Left kidney (tissue), 8 donors: Measurements from ENCODE around the gene EIF2D. TPM values are rescaled to one million over a fixed set of nuclear protein-coding genes. Genes with fewer than 3 reads are reported as not detected.
A peak's percentile ranks its signal among the peaks of the same experiment; 100 is the strongest.
"Not testable (repeated sequence)": the region's sequence is repeated elsewhere in the genome, so short reads cannot be mapped to it uniquely, and the experiment has no call there.

Experiments used
- DNase-seq: peaks from one replicate; pipeline ENCODE4 v3.0.0-alpha.2; 2013
- long read RNA-seq, 8 donors: transcript quantifications; one replicate each; lab custom pipeline, GENCODE V29; 2026
- polyA plus RNA-seq: library from polyadenylated mRNA; unstranded; fragments of 120-200 nt; gene quantifications from one replicate; pipeline ENCODE4 v1.2.1, GENCODE V29; 2013; ENCODE audit not compliant: insufficient read length

Gene EIF2D, protein sequence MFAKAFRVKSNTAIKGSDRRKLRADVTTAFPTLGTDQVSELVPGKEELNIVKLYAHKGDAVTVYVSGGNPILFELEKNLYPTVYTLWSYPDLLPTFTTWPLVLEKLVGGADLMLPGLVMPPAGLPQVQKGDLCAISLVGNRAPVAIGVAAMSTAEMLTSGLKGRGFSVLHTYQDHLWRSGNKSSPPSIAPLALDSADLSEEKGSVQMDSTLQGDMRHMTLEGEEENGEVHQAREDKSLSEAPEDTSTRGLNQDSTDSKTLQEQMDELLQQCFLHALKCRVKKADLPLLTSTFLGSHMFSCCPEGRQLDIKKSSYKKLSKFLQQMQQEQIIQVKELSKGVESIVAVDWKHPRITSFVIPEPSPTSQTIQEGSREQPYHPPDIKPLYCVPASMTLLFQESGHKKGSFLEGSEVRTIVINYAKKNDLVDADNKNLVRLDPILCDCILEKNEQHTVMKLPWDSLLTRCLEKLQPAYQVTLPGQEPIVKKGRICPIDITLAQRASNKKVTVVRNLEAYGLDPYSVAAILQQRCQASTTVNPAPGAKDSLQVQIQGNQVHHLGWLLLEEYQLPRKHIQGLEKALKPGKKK
- 88.1 TPM for polyA plus RNA-seq
- long read RNA-seq, donor 1, transcript EIF2D-201 (15 exons, 2,005 nt): major isoform, 20 of 40 reads
- long read RNA-seq, donor 1, partial matches to known transcripts: 20 of 40 reads
- long read RNA-seq, donor 1, other reads (novel, unspliced or antisense): 0 of 40 reads
- long read RNA-seq, donor 2, transcript EIF2D-201 (15 exons, 2,005 nt): major isoform, 13 of 29 reads
- long read RNA-seq, donor 2, partial matches to known transcripts: 16 of 29 reads
- long read RNA-seq, donor 2, other reads (novel, unspliced or antisense): 0 of 29 reads
- long read RNA-seq, donor 3, transcript EIF2D-201 (15 exons, 2,005 nt): major isoform, 5 of 12 reads
- long read RNA-seq, donor 3, partial matches to known transcripts: 7 of 12 reads
- long read RNA-seq, donor 3, other reads (novel, unspliced or antisense): 0 of 12 reads
- long read RNA-seq, donor 4, partial matches to known transcripts: 5 of 7 reads
- long read RNA-seq, donor 4, other reads (novel, unspliced or antisense): 0 of 7 reads
- long read RNA-seq, donor 5, transcript EIF2D-201 (15 exons, 2,005 nt): major isoform, 26 of 46 reads
- long read RNA-seq, donor 5, partial matches to known transcripts: 20 of 46 reads
- long read RNA-seq, donor 5, other reads (novel, unspliced or antisense): 0 of 46 reads
- long read RNA-seq, donor 6, transcript EIF2D-201 (15 exons, 2,005 nt): major isoform, 14 of 25 reads
- long read RNA-seq, donor 6, partial matches to known transcripts: 9 of 25 reads
- long read RNA-seq, donor 6, other reads (novel, unspliced or antisense): 0 of 25 reads
- long read RNA-seq, donor 7, transcript EIF2D-201 (15 exons, 2,005 nt): major isoform, 28 of 47 reads
- long read RNA-seq, donor 7, partial matches to known transcripts: 18 of 47 reads
- long read RNA-seq, donor 7, other reads (novel, unspliced or antisense): 0 of 47 reads
- long read RNA-seq, donor 8, transcript EIF2D-201 (15 exons, 2,005 nt): major isoform, 9 of 9 reads
- long read RNA-seq, donor 8, partial matches to known transcripts: 0 of 9 reads
- long read RNA-seq, donor 8, other reads (novel, unspliced or antisense): 0 of 9 reads

DNA sequence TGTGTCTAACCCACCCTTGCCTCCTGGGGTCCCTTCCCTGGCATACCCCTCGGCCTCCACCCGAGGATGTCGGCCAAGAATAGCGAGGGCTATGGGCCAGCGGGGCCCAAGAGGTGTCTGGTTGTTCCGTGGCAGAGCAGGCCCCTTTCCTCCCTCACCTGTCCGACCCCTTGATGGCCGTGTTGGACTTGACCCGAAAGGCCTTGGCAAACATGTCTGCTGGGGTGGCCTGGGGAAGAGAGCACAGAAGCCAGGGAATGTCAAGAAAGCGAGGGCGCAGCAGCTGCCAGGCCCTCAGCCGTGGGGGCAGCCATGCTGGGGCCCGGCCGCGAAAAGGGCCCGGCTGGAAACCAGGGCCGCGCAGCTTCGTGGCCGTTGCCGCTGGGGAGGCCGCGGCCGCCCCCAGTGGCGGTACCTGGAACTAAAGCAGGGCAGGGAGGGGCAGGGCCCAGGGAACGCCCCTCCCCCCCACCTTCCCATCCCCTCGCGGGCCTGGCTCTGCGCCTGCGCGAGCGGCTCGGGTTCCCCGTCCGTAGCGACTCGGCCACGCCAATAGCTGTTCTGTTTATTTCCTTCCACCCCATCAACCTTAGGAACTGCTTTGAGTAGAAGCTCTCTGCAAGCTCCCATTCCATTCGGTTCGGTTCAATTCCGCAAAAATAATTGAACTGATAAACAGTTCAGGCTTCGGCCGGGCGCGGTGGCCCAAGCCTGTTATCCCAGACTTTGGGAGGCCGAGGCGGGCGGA, at the start of gene EIF2D:
EIF2D (minus strand) TSS at position 337 of the 748 bp plus-strand sequence; CDS start at position 214, 123 bp downstream.
- peak; percentile 93 for DNase-seq

DNA sequence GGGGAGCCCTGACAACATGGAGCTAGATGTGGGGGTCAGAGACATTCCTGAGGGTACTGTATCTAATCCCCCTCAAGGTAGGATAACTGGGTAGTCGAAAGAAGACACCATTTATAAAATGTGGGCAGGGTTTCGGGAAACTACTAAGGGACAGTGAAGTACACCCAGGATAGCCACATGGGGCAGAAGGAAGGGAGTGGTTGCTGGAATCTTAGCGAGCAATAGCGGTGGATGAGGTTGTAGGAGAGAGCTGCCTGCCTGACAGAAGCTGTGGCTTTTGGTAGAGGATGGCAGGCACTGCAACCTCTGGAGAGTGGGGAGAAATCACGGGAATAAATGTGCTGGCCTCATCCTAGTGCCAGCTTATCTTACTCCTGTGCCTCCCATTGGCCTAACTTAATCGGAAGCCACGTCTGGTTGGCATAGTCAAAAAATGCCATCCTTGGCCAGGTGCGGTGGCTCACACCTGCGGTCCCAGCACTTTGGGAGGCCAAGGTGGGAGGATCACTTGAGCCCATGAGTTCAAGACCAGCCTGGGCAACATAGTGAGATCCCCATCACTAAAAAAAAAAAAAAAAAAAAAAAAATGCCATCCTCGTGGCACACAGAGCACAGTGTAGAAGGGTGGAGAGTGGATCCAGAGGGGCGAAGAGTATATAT, 49.0 kb upstream of the EIF2D start:
- DNase-seq: no peak

DNA sequence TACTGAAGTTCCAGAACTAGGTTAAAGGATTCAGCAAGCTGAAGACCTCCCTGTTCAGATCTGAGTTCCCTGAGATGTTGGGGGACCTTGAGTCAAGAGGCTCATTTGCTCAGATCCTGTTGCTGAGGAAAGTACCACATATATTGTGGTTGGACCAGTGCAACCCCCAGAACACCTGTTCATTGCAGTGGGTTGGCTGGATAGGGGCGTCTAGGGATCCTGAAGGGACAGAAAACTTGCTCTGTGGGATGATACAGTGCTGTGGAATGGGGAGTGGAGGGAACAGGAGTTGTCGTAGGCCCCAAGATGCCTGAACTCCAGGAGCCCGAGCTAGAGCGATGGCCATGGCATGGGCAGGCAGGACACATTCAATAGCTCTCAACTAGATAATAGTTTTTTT, 47.9 kb upstream of the EIF2D start:
- DNase-seq: no peak

DNA sequence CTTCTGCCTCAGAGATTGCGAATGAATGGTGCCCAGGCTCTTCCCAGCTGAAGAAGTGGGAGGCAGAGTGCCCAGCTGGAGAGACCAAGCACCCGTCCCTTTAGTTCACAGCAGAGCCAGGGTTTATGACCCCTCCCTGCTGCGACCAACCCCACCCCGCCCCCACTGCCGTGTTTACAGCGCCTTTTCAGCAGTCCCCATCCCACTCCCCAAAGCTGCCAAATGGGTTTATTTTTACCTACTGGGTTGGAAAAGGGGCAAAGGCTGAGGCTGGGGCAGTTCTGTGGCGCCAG, 46.7 kb upstream of the EIF2D start:
- no peak for DNase-seq

DNA sequence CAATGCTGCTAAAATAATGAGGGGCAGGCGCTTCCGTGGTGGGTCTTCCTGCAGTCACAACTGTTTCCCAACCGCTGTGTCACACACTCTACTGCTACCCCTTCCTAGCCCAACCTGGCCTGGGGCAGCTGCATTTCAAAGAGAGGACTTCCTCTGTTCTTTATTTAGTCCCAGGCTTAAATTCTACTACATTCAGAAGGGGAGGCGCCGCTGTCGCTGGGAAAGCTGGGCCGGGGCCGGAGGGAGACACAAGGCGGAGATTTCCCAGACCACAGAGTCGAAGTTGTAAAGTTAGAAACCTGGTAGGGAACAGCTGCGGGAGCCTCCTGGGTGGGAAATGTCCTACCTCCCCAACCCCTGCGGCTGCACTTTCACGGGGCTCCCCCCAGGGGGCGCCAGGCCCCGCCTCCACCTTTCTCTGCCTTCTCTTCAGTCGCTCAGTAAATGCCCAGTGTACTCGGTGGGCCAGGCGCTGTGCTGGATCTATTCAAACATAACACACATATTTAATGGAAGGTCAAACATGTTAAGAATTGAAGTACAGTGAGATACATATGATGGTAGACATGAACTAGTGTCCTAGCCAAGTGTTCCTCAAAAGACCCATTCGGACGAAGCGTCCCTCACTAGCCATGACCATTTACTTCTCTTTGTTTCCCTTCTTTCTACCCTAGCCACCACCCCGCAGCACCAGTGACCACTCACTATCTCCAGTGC, 46.2 kb upstream of the EIF2D start:
- DNase-seq: no peak

DNA sequence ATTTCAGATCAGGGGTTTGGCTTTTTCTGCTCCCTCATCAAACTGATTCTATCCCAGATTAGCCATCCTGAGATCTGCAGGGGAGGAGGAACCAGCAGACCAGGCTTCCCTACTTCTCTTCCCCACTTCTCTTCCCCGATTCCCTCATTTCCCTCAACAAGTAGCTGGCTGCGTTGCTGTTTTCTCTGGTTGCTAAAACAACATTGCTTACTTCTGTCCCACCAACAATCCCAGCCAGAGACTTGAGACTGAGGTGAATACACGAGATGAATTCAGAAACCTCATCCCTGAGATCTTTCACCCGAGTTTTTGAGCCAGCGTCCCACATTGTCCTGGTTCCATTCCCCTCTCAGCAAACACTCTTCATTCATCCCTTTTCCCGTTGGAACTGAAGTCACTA, 45.5 kb upstream of the EIF2D start:
- no peak for DNase-seq

DNA sequence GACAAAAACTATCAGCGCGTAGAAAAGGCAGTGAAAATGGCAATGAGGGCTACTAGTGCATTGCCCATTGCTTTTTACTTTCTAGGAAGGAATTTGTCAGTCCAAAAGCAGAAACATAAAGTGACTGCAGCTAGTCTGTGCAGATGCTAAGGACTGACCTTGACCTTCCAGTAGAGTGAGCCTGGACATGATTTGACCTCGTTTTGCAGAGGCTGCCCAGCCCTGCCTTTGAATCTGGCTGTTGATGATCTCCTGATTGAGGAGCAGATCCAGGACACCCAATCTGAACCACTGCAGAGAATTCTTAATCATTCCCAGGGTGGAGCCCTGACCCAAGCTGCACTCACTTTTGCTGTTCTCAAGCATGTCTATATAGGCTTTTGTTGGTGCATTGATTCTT, 44.7 kb upstream of the EIF2D start:
- no peak for DNase-seq

DNA sequence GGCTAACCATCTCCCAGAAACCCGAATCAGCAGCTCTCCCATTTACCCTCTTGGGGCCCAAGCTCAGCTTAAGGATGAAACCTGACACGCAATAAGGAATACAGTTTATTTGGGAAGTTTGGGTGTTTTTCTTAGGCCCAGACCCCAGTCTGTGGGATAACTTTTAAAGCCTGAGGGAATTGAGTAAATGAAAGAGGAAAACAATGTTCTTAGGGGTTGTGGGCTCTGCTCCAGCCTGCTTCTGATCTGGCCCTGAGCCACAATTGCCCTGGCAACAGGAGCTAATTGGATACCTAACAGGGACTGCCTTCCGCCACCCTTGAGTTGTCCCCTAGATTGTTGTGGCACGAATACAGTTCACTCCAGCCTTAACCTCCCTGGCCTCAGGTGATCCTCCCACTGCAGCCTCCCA, 43.2 kb upstream of the EIF2D start:
- no peak for DNase-seq

DNA sequence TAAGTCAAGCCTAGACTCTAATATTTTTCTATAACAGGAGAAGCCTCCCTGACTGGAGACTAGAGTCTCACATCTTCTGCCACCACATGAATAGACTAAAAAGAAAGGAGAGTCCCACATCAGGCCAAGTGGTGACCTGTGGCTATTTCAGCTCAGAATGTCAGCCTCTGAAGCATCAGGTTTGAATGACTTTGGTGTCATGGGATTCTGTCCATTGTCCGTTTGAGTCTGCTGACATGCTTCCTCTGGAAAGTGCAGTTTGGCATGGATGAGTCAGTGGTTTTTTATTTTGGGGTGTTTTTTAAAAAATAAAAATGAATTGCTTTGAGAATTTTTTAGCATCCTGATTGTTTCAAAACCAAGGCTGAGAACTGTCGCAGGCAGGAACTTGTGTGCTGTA, 42.6 kb upstream of the EIF2D start:
- no peak for DNase-seq

DNA sequence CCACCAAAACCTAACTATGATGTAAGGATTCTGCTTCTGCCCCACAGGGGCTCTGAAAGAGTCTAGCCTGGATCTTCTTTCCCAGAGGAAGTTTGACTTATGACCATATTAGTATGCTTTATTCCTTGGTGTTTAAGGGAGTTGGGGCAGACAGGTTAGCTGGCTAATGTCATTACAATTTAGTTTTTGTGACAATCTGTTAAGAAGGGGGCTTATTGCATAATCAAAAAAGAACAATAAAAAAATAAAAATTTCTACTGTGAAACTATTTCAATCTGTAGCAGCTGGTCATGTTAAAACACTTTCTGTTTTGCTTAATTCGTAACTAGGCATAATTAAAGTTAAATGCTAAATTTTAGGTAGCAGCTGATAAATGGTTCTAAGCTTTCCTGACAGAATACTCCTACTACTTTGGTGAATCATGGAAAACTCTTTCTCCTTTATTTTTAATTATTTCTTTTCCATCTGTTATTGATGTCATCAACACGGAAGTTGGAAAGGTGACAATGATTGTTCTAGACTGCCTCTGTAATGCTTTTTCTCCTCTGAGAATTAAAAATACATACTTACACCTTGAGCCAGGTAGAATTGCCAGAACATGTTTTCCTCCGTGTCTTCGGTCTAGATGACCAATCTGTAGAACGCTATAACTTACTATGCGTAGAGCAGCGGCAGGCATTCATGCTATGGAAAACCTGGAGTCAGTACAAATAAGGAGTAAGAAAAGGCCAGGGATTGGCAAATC, 41.6 kb upstream of the EIF2D start:
- no peak for DNase-seq

DNA sequence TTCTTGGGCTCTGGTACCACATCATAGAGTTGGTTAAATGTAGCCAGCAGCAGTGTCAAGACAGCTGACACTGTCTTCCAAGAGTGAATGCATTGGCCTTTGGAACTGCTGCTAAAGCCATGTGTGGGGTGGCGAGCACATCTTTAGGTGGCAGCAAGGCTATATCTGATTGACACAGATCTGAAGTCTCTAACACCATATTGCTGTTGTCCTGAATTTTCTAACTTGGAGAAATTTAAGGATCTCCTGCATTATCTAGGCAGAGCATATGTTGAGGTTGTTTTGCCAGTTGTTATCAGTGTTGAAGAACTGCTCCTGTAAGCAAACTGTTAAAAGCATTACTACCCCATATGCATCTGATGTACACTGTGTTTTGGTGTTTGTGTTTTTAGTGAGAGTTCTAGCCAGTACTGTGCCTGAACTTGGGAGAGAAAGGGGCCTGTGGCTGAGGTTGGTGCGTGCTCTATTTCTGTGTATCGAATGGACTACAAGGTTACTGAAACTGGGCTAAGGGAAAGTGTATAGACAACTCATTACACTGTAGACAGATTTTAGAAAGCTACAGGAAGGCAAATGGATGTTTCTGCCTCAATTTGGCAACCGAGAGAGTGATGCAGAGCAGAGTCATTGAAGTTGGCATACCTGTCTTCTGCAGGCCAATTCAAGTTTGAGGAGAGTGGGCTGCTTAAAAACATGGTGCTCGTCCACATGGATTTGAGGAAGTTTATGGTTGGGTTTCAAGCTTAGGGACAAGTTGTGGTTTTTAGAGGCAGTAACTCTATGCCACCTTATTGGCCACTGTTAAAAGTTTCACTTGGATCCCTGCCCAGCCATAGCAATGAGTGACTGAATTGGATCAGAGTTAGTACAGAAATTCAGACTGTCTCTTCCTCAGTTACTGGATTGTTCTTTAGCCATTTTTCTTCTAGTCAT, 40.0 kb upstream of the EIF2D start:
- DNase-seq: no peak

DNA sequence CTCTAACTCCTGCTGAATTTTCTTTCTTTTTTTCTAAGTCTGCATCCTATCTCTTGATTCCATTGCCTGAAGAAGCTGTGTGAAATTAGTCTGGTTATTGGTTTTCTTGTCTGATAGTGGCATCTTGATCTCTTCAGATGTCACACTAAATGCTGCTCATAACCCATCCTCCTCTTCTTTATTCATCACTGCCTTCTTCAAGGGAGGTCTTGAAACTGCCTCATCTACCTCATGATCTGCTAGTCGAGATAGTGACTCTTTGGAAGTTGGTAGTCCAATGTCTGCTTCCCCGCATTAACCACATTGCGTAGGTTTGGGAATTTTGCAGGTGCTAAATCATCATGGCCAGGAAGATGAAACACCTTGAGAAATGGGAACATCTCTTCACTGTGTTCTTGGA, 38.7 kb upstream of the EIF2D start:
- DNase-seq: no peak

DNA sequence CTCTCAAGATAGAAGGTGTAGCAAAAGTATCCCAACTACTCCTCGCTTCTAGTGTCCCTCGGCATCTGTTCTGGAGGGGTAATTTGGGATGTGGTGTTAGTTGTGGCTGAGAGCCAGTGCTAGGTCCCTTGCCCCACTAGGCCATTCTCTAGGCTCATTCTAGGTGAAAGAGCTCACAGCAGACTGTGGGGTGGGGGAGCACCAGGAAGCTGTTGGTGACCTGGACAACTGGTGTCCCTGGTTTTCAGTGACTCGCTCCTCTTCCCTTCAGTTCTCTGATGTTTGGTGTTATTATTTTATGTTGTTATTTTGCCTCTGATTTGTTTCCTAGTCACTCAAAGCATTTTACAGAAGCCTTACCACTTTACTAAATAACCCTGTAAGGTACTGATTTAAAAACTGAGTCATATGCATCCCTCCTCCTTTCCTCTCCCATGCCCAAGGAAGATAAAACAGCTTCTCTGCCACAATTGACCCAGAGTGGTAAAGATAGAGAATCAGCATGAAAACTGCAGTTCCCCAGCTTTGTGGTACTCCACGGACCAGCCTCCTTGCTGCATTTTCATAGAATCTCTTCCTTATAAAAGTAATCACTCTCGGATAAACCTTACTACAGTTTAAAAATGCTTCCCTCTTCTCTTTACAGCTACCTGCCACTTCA, 37.1 kb upstream of the EIF2D start:
- DNase-seq: no peak

DNA sequence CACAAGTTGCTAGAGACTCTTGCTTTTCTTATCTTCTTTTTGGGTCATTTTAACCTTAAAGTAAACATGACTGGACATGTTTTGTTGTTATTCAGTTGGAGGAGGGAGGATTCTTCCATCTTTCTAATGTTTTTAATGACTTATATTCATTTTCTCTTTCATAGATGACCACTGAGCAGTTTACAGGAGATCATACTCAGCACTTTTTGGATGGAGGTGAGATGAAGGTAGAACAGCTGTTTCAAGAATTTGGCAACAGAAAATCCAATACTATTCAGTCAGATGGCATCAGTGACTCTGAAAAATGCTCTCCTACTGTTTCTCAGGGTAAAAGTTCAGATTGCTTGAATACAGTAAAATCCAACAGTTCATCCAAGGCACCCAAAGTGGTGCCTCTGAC, 35.0 kb upstream of the EIF2D start:
- DNase-seq: no peak

DNA sequence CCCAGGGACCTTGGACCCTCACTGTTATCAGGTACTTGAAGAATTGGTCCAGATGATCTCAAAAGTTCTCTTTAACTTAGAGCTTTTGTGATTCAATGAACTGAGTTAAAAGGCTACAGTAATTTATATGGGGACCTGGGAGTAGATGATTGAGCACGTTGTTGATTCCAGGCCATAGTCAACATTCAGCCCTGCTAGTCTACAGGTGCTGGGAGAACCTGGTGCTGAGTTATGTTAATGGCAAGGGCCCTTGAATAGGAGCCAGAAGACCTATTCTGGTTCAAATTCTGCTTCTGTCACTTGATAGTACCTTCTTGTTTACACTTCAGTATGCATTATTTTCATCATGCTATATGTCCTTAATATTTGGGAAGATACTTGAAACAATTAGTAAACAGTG, 34.2 kb upstream of the EIF2D start:
- no peak for DNase-seq

DNA sequence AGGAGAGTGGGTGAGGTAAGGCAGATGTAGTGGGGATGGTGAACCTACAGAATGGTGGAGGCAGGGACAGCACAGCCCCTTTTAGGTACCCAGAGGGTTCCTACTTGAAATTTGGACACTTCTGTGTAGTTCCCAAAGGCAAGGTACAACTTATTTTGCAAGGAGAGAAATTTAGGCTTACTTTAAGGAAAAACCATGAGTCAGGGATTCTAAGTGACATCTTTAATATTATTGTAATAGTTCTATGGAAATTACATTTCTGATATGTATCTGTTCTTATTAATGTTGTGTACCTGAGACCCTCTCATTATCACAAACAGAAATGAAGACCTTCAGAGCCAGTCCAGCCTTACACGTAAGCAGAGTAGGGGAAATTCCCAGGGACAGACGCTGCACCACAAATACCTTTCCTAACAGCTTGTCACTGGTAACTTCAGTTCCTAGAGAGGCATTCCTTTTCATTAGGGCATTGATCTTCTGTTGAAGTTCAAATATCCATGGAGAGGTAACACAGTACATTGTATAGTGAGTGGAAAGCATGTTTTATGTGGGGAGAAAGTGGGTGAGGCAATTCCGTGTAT, 30.9 kb upstream of the EIF2D start:
- no peak for DNase-seq

DNA sequence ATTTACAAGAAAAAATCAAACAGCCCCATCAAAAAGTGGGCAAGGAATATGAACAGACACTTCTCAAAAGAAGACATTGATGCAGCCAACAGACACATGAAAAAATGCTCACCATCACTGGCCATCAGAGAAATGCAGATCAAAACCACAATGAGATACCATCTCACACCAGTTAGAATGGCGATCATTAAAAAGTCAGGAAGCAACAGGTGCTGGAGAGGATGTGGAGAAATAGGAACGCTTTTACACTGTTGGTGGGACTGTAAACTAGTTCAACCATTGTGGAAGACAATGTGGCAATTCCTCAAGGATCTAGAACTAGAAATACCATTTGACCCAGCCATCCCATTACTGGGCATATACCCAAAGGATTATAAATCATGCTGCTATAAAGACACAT, 29.8 kb upstream of the EIF2D start:
- DNase-seq: not testable (repeated sequence)
